GM15510 (cell line): ENCODE measurements around the gene SARS2.

ENCODE experiments used
- POLR2A ChIP-seq: IDR thresholded peaks from 3 replicates; pipeline ENCODE4 v1.6.1; 2011; ENCODE audit warnings: borderline replicate concordance; ENCODE audit not compliant: insufficient read length; ENCODE audit errors: extremely low read depth

The SARS2 gene

GRCh38 chr19:38890686-38891085 lies 39.9 kb downstream of the SARS2 start:
- no peak for TF ChIP-seq POLR2A

DNA sequence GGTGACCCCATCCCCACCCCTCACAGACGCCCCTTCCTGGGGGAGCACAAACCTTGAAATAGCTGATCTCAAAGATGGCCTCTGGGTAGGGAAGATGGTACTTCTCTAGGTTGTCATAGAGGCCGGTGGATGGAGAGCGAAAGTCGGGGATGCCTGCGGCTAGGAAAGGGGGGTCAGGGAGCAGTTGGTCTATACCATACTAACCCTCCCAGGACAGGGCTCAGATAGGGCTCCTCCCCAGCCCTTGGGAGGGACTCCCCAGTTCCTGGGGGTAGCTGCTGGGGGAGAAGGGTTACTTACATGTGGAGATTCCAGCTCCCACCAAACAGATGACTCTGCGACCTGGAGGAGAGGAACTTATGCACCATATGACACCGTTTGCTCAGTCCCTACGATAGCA lies 40.8 kb downstream of the SARS2 start:
- TF ChIP-seq POLR2A = no peak

GRCh38 chr19:38888876-38889275 lies 41.7 kb downstream of the SARS2 start:
- no peak for TF ChIP-seq POLR2A

DNA sequence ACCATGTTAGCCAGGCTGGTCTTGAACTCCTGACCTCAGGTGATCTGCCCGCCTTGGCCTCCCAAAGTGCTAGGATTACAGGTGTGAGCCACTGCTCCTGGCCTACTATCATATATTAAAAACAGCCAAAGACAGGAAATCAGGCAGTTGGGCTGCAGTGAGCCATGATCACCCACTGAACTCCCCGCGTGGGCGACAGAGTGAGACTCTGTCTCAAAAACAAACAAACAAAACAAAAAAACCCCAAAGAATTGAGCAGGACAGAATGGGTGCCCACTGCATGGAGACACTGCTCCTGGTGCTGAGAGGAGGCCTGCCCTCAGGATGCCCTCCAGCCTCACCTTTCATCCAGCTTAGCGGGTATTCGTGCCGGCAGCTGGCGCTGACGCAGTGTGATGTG lies 47.3 kb downstream of the SARS2 start:
- TF ChIP-seq POLR2A = no peak

DNA sequence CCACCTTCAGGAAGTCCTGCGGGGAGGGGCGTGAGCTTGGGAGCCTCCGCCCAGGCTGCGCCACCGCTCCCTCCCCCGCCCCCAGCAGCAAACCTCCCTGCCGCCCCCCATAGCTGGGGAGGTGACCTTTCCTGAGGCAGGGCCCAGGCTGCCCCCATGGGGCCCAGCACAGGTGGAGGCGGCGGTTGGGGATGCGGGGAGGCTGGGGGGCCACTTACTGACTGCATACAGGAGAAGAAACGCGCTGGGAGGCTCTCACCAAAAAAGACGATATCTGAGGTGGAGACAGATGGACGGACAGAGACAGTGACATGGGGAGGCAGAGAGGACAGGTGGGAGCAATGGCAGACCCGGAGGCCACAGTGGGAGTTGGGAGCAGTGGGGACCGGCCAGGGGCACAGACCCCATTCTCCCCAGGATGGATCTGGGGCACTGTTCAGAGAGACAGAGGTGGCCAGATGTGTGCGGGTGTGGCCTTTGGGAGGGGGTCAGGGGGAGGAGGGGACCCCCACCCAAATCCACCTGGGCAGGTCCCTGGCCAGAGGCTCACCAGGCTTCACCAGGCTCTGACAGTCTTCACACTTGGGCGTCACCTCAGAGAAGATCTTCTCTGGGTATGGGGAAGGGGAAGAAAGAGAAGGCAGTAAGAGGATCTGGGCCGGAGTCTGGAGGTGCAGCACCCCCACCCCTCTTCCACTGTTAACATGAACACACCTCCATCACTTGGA lies 49.5 kb downstream of the SARS2 start:
- TF ChIP-seq POLR2A = no peak

GRCh38 chr19:38880076-38880881 lies 50.3 kb downstream of the SARS2 start:
- no peak for TF ChIP-seq POLR2A

DNA sequence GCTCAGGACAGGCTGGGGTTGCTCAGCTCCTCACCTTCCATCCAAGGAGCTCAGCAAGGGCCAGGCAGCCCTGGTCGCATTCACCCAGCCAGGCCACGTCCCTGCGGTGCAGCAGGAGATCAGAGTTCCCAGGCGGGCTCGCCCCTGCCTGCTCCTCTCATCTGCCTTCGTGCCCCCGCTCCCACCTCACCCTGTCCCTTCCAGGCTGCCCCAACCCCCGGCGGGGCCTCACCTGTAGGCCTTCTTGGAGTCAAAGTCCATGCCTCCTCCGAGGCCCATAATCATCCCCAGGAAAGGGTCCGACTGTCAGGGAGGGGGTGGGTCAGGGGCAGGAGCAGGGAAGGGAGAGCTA lies 51.2 kb downstream of the SARS2 start:
- TF ChIP-seq POLR2A = no peak

- no peak for TF ChIP-seq POLR2A
Measured at GRCh38 chr19:38878575-38879399, 51.8 kb downstream of the SARS2 start.

DNA sequence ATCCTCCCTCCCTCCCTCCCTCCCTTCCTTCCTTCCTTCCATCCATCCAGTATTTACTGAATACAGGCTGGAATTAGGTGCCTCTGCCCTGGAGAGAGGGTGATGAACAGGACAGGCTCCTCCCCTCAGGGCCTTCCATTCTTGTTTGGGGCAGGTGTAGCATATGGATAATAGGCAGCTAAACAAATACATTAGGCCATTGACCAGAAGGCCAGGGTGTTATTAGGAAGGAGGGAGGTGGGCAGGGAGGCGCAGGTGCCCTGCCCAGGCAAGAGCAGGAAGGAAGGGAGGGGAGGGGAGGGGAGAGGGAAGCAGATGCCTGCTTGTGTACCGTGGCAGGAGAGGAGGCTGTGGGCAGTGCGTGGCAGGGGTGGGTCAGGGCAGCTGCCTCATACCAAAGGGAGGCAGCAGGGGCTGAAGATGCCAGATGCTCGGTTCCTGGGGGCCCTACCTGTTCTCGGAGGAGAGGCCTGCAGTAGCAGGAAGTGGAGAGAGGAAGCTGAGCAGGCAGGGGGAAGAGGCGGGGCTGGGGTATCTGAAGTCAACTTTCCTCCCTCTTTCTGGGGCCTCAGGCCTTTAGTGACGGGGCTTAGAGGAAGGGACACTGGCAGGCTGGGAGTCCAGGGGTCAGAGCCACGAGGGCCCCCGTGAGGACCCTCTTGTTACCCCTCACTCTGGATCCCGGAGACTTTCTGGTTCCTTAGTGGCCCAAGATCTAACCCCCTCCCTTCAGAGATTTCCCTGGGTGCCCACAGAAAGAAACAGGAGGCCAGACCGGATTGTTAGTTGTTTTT lies 52.6 kb downstream of the SARS2 start, which contains the start of gene RINL:
TSS of gene RINL (minus strand) at position 495 of the 794 bp plus-strand sequence. CDS start 1,533 bp downstream, outside the sequence.
- TF ChIP-seq POLR2A = peak; percentile 76

DNA sequence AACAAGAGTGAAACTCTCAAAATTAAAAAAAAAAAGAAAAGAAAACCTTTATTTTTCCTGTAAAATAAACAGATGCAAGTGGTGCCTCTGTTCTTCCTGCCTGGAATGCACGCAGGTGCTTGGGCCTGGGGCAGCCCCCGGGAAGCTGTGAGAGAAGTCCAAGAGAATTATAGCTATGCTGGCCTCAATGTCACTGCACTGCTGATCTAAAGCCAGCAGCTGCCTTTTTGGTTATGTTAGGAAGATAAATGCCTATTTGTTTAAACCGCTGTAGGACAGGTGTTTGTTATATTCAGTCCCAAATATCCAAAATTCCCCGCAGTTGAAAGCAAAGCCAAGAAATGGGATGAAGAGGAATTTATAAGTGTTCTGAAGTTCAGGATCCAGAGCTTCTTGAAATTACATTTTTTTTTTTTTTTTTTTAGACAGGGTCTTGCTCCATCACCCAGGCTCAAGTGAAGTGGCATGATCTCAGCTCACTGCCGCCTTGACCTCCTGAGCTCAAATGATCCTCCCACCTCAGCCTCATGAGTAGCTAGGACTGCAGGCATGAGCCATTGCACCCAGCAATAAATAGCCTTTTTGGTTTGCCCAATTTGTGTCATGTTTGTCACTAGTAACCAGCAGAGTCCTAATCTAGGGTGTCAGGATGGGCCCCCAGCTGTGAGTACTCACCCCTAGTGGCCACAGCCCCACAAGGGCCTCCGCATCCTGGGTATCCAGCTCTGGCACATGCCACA lies 54.7 kb downstream of the SARS2 start:
- TF ChIP-seq POLR2A = no peak

DNA sequence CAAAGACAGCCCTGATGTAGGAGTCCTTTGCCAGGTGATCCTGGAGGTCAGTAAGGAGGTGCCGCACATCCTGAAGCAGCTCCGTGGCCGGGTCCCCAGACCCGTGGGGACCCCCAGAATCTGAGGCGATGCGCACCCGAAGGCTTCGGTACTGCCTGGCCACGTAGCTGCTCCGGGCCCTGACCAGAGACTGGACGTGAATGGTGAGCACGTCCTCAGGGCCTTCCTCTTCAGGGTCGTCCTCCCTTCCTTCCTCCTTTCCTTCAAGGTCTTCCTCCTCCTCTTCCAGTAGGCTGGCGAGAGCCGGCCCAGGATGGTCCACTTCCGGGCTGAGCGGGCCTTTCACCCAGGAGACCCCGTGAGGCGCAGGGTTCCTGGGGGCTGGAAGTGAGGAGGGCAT lies 60.0 kb downstream of the SARS2 start:
- TF ChIP-seq POLR2A = no peak

DNA sequence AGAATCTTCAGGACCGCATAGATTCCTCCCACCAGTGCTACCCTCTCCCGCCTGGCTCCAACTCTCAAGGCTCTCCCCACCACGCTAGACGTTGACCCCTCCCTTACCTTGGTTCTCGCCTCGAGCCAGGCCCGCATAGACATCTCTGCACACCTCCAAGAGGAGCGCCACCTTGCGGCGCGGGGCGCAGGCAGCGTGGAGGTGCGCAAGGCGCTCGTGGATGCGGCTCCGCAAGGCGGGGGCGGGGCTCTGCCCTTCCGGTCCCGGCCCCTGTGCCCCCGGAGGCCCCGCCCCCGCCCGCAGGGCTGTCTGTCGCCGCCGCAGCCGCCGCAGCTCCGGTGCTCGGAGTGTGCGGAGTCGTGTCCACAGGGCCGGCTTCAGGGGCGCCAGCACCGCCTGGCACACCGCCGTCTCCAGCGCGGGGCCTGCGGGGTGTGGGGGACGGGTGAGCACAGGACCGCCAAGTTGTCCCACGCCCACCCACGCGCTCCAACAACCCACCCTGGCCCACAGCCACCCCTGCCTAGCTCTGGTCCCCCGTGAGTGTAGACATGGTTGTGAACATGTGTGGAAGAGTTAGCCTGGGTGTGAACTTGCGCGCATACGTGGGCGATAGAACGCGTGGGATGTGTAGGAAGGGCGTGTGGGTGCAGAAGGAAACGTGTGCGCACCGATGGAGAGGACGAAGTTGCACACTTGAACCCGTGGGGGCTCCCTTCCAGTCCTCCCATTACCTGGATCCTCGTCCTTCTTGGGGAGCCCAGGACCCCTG lies 60.5 kb downstream of the SARS2 start:
- peak; percentile 32 for TF ChIP-seq POLR2A
